Adipocyte (in vitro differentiated cells): ENCODE results near the gene ADH1B.
"Not testable (repeated sequence)": the region's sequence is repeated elsewhere in the genome, so short reads cannot be mapped to it uniquely, and the experiment has no call there.

Experiments used
- DNase-seq: peaks from one replicate; pipeline ENCODE4 v3.0.0-alpha.2; 2015; ENCODE audit warnings: low read depth
- H3K27me3 ChIP-seq: replicated peaks from 2 replicates; pipeline ENCODE4 v1.7.0; 2013; ENCODE audit warnings: mild to moderate bottlenecking, low read length, moderate library complexity; ENCODE audit not compliant: control insufficient read depth, insufficient read depth
- H3K36me3 ChIP-seq: 2 replicates; pipeline ENCODE4 v1.7.0; 2013; ENCODE audit warnings: low read length, mild to moderate bottlenecking, moderate library complexity; ENCODE audit not compliant: control insufficient read depth, insufficient read depth, severe bottlenecking
- H3K4me1 ChIP-seq: 2 replicates; pipeline ENCODE4 v1.7.0; 2013; ENCODE audit warnings: mild to moderate bottlenecking, low read length, moderate library complexity; ENCODE audit not compliant: control insufficient read depth, insufficient read depth
- H3K4me3 ChIP-seq: 2 replicates; pipeline ENCODE4 v1.7.0; 2013; ENCODE audit warnings: mild to moderate bottlenecking, low read length, moderate library complexity
- H3K9ac ChIP-seq: 2 replicates; pipeline ENCODE4 v1.7.0; 2013; ENCODE audit warnings: mild to moderate bottlenecking, low read length, moderate library complexity
- H3K9me3 ChIP-seq: 2 replicates; pipeline ENCODE4 v1.7.0; 2013; ENCODE audit warnings: mild to moderate bottlenecking, low read length, moderate library complexity; ENCODE audit not compliant: control insufficient read depth

Gene ADH1B

GRCh38 chr4:99352602-99353537 is 31.7 kb upstream of the ADH1B start, which contains the start of gene ADH1C:
TSS of gene ADH1C (minus strand) at chr4:99352746. CDS start at chr4:99352675, 71 bp downstream.
- DNase-seq, result no peak
- Histone ChIP-seq H3K36me3 (no peaks in the 10 kb centered on the region), H3K4me3 (peak within 1 kb of the TSS; percentile 69), H3K9me3 (no peaks in the 10 kb centered on the region), H3K27me3 (no peaks in the 10 kb centered on the region), H3K4me1 (peaks cover 21% of the 10 kb centered on the region), H3K9ac (peak within 1 kb of the TSS; percentile 71)

- no peaks in the 10 kb centered on the region for H3K36me3 ChIP-seq
- H3K9ac ChIP-seq, result no peak overlapping the region
- no peak for DNase-seq
- H3K27me3 ChIP-seq, result no peaks in the 10 kb centered on the region
- no peaks in the 10 kb centered on the region for H3K9me3 ChIP-seq
- H3K4me3 ChIP-seq, result no peak overlapping the region
- H3K4me1 ChIP-seq, result peaks cover 18% of the 10 kb centered on the region
These were observed 30.3 kb upstream of the ADH1B start for GRCh38 chr4:99351487-99351886.

GRCh38 chr4:99349338-99349737 is 28.1 kb upstream of the ADH1B start:
- Histone ChIP-seq H3K36me3 (no peaks in the 10 kb centered on the region), H3K4me1 (peaks cover 18% of the 10 kb centered on the region), H3K27me3 (no peaks in the 10 kb centered on the region), H3K4me3 (no peak overlapping the region), H3K9me3 (no peaks in the 10 kb centered on the region), H3K9ac (no peak overlapping the region)
- no peak for DNase-seq

- not testable (repeated sequence) for DNase-seq, H3K27me3 ChIP-seq, H3K36me3 ChIP-seq, H3K9ac ChIP-seq, H3K4me1 ChIP-seq, H3K9me3 ChIP-seq, H3K4me3 ChIP-seq
These were observed 21.4 kb upstream of the ADH1B start for GRCh38 chr4:99342624-99343023.

- no peak overlapping the region for H3K4me3 ChIP-seq
- no peaks in the 10 kb centered on the region for H3K4me1 ChIP-seq
- no peaks in the 10 kb centered on the region for H3K9me3 ChIP-seq
- no peaks in the 10 kb centered on the region for H3K36me3 ChIP-seq
- DNase-seq, result no peak
- no peak overlapping the region for H3K9ac ChIP-seq
- no peaks in the 10 kb centered on the region for H3K27me3 ChIP-seq
These were observed 20.2 kb upstream of the ADH1B start for GRCh38 chr4:99341426-99341825.

GRCh38 chr4:99339172-99339571 is 18.0 kb upstream of the ADH1B start:
- Histone ChIP-seq H3K4me1 (no peaks in the 10 kb centered on the region), H3K4me3 (no peak overlapping the region), H3K9me3 (no peaks in the 10 kb centered on the region), H3K27me3 (no peaks in the 10 kb centered on the region), H3K9ac (no peak overlapping the region), H3K36me3 (no peaks in the 10 kb centered on the region)
- DNase-seq, result no peak

- H3K27me3 ChIP-seq, result no peaks in the 10 kb centered on the region
- DNase-seq, result no peak
- no peak overlapping the region for H3K9ac ChIP-seq
- H3K4me3 ChIP-seq, result no peak overlapping the region
- H3K4me1 ChIP-seq, result no peaks in the 10 kb centered on the region
- no peaks in the 10 kb centered on the region for H3K9me3 ChIP-seq
- no peaks in the 10 kb centered on the region for H3K36me3 ChIP-seq
These were observed 15.4 kb upstream of the ADH1B start for GRCh38 chr4:99336553-99336952.

- Histone ChIP-seq H3K4me3 (no peak overlapping the region), H3K9ac (no peak overlapping the region), H3K9me3 (no peaks in the 10 kb centered on the region), H3K36me3 (no peaks in the 10 kb centered on the region), H3K4me1 (no peaks in the 10 kb centered on the region), H3K27me3 (no peaks in the 10 kb centered on the region)
- DNase-seq, result no peak
These were observed 13.7 kb upstream of the ADH1B start for GRCh38 chr4:99334880-99335279.

GRCh38 chr4:99330648-99331047 is 9.4 kb upstream of the ADH1B start:
- H3K9me3 ChIP-seq, result peaks cover 30% of the 10 kb centered on the region
- no peak overlapping the region for H3K9ac ChIP-seq
- peaks cover 5% of the 10 kb centered on the region for H3K4me1 ChIP-seq
- DNase-seq, result no peak
- no peaks in the 10 kb centered on the region for H3K36me3 ChIP-seq
- no peak overlapping the region for H3K4me3 ChIP-seq
- no peaks in the 10 kb centered on the region for H3K27me3 ChIP-seq

GRCh38 chr4:99329876-99330275 is 8.7 kb upstream of the ADH1B start:
- H3K4me1 ChIP-seq, result peaks cover 10% of the 10 kb centered on the region
- no peaks in the 10 kb centered on the region for H3K27me3 ChIP-seq
- no peak overlapping the region for H3K9ac ChIP-seq
- no peaks in the 10 kb centered on the region for H3K36me3 ChIP-seq
- peaks cover 32% of the 10 kb centered on the region for H3K9me3 ChIP-seq
- no peak overlapping the region for H3K4me3 ChIP-seq
- DNase-seq, result no peak

- H3K9me3 ChIP-seq, result peaks cover 32% of the 10 kb centered on the region
- no peaks in the 10 kb centered on the region for H3K27me3 ChIP-seq
- H3K36me3 ChIP-seq, result no peaks in the 10 kb centered on the region
- peak; percentile 96 for DNase-seq
- peak overlapping the region; percentile 46 for H3K4me3 ChIP-seq
- peaks cover 41% of the 10 kb centered on the region for H3K4me1 ChIP-seq
- peak overlapping the region; percentile 87 for H3K9ac ChIP-seq
These were observed 3.8 kb upstream of the ADH1B start for GRCh38 chr4:99324979-99325378.
